ENCODE data around the gene CHCHD6.

The CHCHD6 gene

DNA sequence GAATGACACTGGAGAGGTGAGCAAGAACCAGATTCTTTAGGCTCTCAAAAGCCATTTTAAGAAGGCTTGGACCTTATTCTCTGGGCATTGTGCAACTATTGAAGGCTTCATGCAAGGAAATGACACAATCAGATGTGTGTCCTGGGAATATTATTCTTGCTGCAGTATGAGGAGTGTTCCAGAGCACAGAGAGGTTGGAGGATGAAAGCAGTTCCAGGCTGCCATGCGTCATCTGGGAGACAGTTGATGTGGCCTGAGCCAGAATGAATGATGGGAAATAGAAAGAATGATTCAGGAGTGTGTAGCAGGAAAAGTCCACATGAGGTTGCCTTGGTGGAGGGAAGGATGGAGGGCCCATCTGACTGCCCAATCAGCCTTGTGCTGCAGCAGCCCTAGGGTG is 123.1 kb downstream of the CHCHD6 start:
- TF ChIP-seq, protein P1, sequence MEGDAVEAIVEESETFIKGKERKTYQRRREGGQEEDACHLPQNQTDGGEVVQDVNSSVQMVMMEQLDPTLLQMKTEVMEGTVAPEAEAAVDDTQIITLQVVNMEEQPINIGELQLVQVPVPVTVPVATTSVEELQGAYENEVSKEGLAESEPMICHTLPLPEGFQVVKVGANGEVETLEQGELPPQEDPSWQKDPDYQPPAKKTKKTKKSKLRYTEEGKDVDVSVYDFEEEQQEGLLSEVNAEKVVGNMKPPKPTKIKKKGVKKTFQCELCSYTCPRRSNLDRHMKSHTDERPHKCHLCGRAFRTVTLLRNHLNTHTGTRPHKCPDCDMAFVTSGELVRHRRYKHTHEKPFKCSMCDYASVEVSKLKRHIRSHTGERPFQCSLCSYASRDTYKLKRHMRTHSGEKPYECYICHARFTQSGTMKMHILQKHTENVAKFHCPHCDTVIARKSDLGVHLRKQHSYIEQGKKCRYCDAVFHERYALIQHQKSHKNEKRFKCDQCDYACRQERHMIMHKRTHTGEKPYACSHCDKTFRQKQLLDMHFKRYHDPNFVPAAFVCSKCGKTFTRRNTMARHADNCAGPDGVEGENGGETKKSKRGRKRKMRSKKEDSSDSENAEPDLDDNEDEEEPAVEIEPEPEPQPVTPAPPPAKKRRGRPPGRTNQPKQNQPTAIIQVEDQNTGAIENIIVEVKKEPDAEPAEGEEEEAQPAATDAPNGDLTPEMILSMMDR (conservative IDR thresholded peaks at IDR 0.05; ENCODE audit: control insufficient read depth, insufficient read depth, low read depth, low read length), result no peak
- no peak overlapping the region for H3K4me3 ChIP-seq (ENCODE audit: control insufficient read depth, low read depth, low read length)
- peak; percentile 96 for DNase-seq (ENCODE audit: low read depth)

DNA sequence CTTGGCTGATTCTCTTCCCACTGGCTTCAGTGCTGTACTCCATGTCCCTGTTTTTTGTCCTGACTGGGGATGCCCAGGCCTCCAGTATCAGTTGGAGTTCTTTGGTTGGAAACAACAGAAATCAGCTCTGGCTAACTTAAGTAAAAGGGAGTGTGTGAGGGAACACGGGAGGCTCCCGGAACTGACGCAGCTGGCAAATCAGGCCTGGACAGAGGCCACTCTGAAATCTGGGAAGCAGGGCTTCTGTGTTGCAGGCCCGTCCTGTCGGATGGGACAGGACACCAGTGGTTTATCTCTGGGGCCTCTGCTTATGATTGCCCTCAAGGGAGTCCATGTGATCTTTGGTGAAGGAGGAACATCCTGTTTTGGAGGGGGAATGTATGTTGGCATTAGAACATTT is 124.3 kb downstream of the CHCHD6 start:
- H3K4me3 ChIP-seq (ENCODE audit: control insufficient read depth, low read depth, low read length), result no peak overlapping the region
- TF ChIP-seq, protein P1 (conservative IDR thresholded peaks at IDR 0.05; ENCODE audit: control insufficient read depth, insufficient read depth, low read depth, low read length), result no peak
- DNase-seq (ENCODE audit: low read depth), result peak; percentile 36

DNA sequence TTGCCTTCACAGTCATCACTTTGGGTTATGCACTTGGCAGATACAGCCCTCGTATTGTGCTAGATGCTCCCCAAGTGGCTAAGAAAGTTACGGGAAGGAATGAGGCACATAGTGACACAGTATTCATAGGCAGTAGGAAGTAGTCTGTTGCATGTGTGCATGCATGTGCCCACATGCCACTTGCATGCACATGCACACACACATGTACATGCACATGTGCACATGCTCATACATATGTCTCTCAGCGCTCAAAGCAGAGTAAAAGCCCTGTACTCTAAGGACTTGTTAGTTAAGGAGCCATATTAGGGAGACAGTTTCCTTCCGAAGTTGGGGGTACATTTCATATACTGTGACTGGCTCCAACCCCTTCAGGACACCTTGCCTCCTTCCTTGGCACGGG is 128.9 kb downstream of the CHCHD6 start:
- DNase-seq (ENCODE audit: low read depth), result no peak
- H3K4me3 ChIP-seq (ENCODE audit: control insufficient read depth, low read depth, low read length), result no peak overlapping the region
- TF ChIP-seq, protein P1 (conservative IDR thresholded peaks at IDR 0.05; ENCODE audit: control insufficient read depth, insufficient read depth, low read depth, low read length), result no peak

DNA sequence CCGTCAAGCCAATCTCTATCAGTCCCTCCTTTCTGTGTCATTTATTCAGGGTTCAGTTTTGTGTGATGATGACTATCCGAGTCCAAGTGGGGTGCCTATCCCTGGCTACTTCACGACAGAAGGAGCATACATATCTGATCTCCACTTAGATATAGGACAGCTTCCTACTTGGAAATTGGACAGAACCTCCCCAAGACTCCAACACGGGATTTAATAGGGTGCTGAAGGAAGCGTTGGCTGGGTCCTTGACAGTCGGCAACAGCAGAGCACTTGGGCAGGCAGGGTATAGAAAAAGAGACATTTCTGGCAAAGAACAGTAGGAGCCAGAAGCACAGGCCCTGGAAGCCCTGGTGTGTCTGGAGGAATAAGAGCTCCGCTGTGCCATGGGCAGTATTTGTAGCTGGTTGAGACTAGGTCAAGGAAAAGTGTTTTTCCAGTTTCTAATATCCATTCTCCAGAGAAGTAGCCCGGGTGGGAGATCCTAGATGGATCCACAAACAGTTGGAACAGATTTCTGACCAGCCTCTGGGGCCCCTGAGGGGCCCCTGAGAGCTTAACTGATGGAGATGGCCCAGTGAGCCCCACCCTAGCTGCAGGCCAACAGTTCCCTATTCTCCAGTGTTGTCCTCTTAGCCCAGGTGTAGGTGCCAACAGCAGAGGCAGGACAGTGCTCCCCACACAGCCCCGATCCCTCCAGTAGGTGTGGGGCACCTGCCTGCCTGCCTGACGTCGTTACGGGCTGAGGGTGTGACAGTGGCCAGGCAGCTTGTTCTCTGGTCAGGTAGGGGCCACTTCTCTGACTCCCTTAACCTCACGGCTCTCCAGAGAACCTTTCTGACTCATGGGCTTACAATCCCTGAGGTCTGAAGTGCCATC is 130.8 kb downstream of the CHCHD6 start:
- H3K4me3 ChIP-seq (ENCODE audit: control insufficient read depth, low read depth, low read length), result no peak overlapping the region
- DNase-seq (ENCODE audit: low read depth), result no peak
- TF ChIP-seq, protein P1 (conservative IDR thresholded peaks at IDR 0.05; ENCODE audit: control insufficient read depth, insufficient read depth, low read depth, low read length), result no peak

DNA sequence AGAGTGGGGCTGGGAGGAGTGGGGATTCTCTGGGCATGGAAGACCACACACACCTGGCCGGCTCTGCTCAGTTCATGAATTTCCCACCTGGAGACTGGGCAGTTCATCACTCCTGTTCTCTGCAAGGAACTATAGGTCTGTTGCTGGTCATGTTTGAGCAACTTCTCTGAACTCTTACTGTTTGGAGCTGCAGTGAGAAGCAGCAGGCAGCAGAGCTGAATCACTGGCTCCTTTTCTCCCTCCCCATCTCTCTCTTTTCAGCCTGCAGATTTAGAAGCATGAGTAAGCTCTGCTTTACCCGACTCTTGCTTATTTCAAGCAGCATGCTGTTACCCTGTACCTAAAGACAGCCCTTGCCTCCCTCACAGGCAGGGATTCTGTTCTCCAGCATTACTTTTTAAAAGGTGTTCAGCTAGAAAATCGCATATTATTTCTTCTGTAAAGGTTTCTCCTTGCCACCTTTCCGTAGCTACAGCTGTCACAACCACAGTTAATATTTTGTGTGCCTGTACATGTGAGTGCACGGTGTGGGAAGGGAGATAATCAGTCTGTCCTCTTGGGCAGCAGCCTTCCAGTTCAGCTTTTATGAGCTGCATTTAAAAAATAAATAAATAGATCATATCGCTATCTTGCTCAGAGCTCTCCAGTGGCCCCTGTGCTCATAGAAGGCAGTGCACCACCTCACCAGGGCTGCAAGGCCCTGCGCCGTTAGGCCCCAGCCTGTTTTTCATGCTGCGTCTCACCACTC is 131.6 kb downstream of the CHCHD6 start:
- H3K4me3 ChIP-seq (ENCODE audit: control insufficient read depth, low read depth, low read length), result no peak overlapping the region
- DNase-seq (ENCODE audit: low read depth), result peak; percentile 78
- TF ChIP-seq, protein P1 (conservative IDR thresholded peaks at IDR 0.05; ENCODE audit: control insufficient read depth, insufficient read depth, low read depth, low read length), result peak; percentile 44

DNA sequence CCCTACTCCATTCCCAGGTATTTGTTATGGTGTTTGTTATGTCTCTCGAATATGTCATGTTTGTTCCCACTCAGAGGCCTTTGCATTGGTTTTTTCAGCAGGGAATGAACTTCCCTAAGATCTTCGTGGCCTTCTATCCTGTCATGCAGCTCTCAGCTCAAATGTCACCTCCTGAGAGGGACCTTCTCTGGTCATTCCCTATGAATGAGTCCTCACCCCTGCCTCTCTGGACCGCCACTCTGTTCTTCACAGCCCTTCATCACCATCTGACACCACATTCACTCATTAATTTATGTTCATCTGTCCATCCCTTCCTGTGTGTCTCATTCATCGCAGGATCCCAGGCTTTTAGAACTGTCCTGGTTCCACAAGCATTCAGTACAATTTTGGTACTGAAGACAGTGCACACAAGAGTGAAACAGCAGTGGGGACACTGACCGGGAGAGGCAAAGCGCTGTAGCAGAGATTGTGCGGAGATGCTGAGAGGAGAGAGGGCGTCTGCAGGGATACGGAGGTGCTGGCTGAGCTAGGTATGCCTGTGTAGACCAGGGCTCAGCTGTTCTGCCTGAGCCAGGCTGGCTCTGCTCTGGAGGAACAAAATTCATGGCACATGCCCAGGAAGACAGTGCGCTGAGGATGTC is 132.3 kb downstream of the CHCHD6 start:
- no peak for DNase-seq (ENCODE audit: low read depth)
- TF ChIP-seq, protein P1 (conservative IDR thresholded peaks at IDR 0.05; ENCODE audit: control insufficient read depth, insufficient read depth, low read depth, low read length), result no peak
- H3K4me3 ChIP-seq (ENCODE audit: control insufficient read depth, low read depth, low read length), result no peak overlapping the region
